ENCODE results near the gene SLC26A2. TPM values are rescaled to one million over a fixed set of nuclear protein-coding genes. Genes with fewer than 3 reads are reported as not detected.
"Not testable (repeated sequence)": the region's sequence is repeated elsewhere in the genome, so short reads cannot be mapped to it uniquely, and the experiment has no call there.

The SLC26A2 gene
- total RNA-seq, 1 donor from 2014 or later: 4.7 TPM

DNA sequence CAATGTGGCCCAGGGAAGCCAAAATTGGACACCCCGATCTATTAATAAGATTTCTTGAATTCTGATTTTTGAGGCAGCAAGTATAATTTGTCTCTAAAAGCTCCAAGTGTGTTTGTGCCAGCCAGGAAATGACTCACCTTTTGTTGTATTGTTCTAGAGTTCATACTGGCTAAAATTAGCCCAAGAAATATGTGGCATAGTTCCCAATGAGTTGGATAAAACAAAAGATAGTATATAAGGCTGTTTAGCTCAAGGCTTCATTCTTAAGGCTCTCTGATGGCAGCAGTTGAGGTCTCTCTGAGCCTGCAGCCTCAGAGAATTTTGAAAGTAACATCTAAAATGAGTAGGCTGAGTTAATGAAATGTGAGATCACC, 61.6 kb downstream of the SLC26A2 start:
- Mint-ChIP-seq H3K9me3 (ENCODE audit: unreplicated experiment) (no peaks in the 10 kb centered on the region), H3K4me1 (ENCODE audit: low read depth, unreplicated experiment) (no peaks in the 10 kb centered on the region), H3K27me3 (ENCODE audit: unreplicated experiment) (no peaks in the 10 kb centered on the region), H3K36me3 (ENCODE audit: unreplicated experiment) (no peaks in the 10 kb centered on the region), H3K4me3 (ENCODE audit: unreplicated experiment) (no peak overlapping the region), H3K27ac (ENCODE audit: unreplicated experiment) (no peak overlapping the region)
- TF ChIP-seq, protein P1, sequence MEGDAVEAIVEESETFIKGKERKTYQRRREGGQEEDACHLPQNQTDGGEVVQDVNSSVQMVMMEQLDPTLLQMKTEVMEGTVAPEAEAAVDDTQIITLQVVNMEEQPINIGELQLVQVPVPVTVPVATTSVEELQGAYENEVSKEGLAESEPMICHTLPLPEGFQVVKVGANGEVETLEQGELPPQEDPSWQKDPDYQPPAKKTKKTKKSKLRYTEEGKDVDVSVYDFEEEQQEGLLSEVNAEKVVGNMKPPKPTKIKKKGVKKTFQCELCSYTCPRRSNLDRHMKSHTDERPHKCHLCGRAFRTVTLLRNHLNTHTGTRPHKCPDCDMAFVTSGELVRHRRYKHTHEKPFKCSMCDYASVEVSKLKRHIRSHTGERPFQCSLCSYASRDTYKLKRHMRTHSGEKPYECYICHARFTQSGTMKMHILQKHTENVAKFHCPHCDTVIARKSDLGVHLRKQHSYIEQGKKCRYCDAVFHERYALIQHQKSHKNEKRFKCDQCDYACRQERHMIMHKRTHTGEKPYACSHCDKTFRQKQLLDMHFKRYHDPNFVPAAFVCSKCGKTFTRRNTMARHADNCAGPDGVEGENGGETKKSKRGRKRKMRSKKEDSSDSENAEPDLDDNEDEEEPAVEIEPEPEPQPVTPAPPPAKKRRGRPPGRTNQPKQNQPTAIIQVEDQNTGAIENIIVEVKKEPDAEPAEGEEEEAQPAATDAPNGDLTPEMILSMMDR (IDR thresholded peaks at IDR 0.05; ENCODE audit: partially characterized antibody, unreplicated experiment): no peak
- DNase-seq: no peak

DNA sequence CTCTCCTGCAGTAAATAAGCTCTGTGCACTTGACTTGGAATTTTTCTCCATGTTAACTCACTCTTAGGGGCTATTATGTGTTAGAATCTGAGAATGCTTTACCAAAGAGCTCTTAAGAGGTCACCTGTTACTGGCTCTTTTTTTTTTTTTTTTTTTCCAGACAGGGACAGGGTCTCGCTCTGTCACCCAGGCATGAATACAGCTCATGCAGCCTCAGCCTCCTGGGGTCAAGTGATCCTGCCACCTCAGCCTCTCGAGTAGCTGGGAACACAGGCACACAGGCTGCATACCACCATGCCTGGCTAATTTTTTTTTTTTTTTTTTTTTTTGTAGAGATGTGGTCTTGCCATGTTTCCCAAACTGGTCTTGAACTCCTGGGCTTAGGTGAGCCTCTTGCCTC, 62.1 kb downstream of the SLC26A2 start:
- Mint-ChIP-seq H3K27ac (ENCODE audit: unreplicated experiment) (no peak overlapping the region), H3K27me3 (ENCODE audit: unreplicated experiment) (no peaks in the 10 kb centered on the region), H3K9me3 (ENCODE audit: unreplicated experiment) (no peaks in the 10 kb centered on the region), H3K36me3 (ENCODE audit: unreplicated experiment) (no peaks in the 10 kb centered on the region), H3K4me3 (ENCODE audit: unreplicated experiment) (no peak overlapping the region), H3K4me1 (ENCODE audit: low read depth, unreplicated experiment) (no peaks in the 10 kb centered on the region)
- TF ChIP-seq, protein P1 (IDR thresholded peaks at IDR 0.05; ENCODE audit: partially characterized antibody, unreplicated experiment): no peak
- no peak for DNase-seq

DNA sequence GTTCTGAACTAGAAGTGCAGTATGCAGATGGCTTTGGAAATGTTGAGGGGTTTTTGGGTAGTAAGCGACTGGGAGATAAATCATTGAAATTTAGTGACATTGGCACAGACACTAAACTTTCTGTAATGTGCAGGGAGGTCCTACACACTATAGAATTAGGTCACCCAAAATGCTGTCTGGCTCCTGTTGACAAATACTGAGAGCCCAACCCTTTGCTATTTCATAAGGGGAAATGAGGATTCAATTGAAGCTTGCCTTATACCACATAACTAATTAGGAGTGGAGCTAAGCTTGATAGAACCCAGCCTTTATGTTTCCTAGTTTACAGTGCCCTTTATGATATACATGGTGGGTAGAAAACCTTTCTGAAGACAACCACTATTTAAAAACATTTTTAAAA, 62.6 kb downstream of the SLC26A2 start:
- H3K36me3 Mint-ChIP-seq (ENCODE audit: unreplicated experiment): no peaks in the 10 kb centered on the region
- H3K9me3 Mint-ChIP-seq (ENCODE audit: unreplicated experiment): no peaks in the 10 kb centered on the region
- no peak for DNase-seq
- TF ChIP-seq, protein P1 (IDR thresholded peaks at IDR 0.05; ENCODE audit: partially characterized antibody, unreplicated experiment): no peak
- H3K27me3 Mint-ChIP-seq (ENCODE audit: unreplicated experiment): no peaks in the 10 kb centered on the region
- no peak overlapping the region for H3K4me3 Mint-ChIP-seq (ENCODE audit: unreplicated experiment)
- H3K27ac Mint-ChIP-seq (ENCODE audit: unreplicated experiment): no peak overlapping the region
- H3K4me1 Mint-ChIP-seq (ENCODE audit: low read depth, unreplicated experiment): no peaks in the 10 kb centered on the region

DNA sequence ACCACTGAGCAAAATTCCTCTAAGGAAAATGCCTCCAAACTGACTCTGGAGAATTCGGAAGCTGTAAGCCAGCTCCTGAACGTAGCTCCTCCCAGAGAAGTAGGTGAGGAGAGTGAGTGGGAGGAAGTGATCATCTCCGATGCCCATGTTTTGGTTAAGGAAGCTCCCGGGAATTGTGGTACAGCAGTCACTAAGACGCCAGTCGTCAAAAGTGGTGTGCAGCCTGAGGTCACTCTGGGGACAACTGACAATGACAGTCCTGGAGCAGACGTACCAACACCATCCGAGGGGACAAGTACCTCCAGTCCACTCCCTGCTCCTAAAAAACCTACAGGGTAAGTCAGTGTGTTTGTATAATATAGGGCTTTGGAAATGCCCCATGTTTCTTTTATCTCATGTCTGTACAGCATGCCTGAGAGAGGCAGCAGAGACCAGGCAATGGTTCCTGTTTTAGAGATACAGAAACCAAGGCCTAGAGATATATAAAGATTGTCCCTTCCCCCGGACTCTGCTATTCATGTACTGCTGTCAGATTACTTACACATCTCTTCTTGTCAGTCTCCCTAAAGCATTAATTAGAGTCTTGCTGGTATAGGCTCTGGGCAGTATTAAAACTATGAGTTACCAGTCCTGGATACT, 63.9 kb downstream of the SLC26A2 start:
- no peak for DNase-seq
- H3K27ac Mint-ChIP-seq (ENCODE audit: unreplicated experiment): no peak overlapping the region
- H3K27me3 Mint-ChIP-seq (ENCODE audit: unreplicated experiment): no peaks in the 10 kb centered on the region
- H3K4me3 Mint-ChIP-seq (ENCODE audit: unreplicated experiment): no peak overlapping the region
- H3K4me1 Mint-ChIP-seq (ENCODE audit: low read depth, unreplicated experiment): no peaks in the 10 kb centered on the region
- H3K36me3 Mint-ChIP-seq (ENCODE audit: unreplicated experiment): no peaks in the 10 kb centered on the region
- H3K9me3 Mint-ChIP-seq (ENCODE audit: unreplicated experiment): no peaks in the 10 kb centered on the region
- TF ChIP-seq, protein P1 (IDR thresholded peaks at IDR 0.05; ENCODE audit: partially characterized antibody, unreplicated experiment): no peak

DNA sequence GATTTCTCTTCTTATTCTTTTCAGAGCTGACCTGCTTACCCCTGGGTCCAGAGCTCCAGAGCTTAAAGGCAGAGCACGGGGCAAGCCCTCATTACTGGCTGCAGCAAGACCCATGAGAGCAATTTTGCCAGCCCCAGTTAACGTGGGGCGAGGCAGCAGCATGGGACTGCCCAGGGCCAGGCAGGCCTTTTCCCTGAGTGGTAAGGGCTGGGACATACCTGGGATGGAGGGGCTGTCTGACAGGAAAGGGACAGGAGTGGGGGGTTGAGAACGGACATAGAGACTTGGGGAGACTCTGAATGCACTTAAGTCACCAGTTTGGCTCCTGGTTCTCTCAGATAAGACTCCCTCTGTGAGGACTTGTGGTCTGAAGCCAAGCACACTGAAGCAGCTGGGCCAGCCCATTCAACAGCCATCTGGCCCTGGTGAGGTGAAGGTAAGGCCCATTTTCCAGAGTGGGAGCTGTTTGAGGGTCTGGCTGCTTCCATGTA, 66.2 kb downstream of the SLC26A2 start:
- Mint-ChIP-seq H3K4me1 (ENCODE audit: low read depth, unreplicated experiment) (no peaks in the 10 kb centered on the region), H3K27ac (ENCODE audit: unreplicated experiment) (no peak overlapping the region)

DNA sequence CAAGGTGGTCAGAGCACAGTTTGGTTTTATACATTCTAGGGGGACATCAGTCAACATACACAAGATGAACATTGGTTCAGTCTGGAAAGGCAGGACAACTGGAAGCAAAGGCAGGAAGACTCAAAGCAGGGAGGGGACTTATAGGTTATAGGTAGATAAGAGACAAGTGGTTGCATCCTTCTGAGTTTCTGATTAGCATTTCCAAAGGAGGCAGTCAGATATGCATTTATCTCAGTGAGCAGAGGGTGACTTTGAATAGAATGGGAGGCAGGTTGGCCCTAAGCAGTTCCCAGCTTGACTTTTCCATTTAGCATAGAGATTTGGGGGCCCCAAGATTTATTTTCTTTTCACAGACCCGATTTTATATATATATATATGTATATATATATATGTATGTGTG, 67.5 kb downstream of the SLC26A2 start:
- H3K4me1 Mint-ChIP-seq (ENCODE audit: low read depth, unreplicated experiment); H3K4me3 Mint-ChIP-seq (ENCODE audit: unreplicated experiment); H3K27ac Mint-ChIP-seq (ENCODE audit: unreplicated experiment); H3K27me3 Mint-ChIP-seq (ENCODE audit: unreplicated experiment); H3K9me3 Mint-ChIP-seq (ENCODE audit: unreplicated experiment); DNase-seq; H3K36me3 Mint-ChIP-seq (ENCODE audit: unreplicated experiment): not testable (repeated sequence)

More for the DNA sequence above, 66.2 kb downstream of the SLC26A2 start:
- Mint-ChIP-seq H3K27me3 (ENCODE audit: unreplicated experiment) (no peaks in the 10 kb centered on the region), H3K9me3 (ENCODE audit: unreplicated experiment) (no peaks in the 10 kb centered on the region), H3K36me3 (ENCODE audit: unreplicated experiment) (no peaks in the 10 kb centered on the region), H3K4me3 (ENCODE audit: unreplicated experiment) (no peak overlapping the region)
- DNase-seq: no peak
- TF ChIP-seq, protein P1 (IDR thresholded peaks at IDR 0.05; ENCODE audit: partially characterized antibody, unreplicated experiment): no peak

Measured in glutamatergic neuron (in vitro differentiated cells).